ENCODE data around the gene C19orf38.
"Not testable (repeated sequence)": the region's sequence is repeated elsewhere in the genome, so short reads cannot be mapped to it uniquely, and the experiment has no call there.

The C19orf38 gene

GRCh38 chr19:10831987-10832938, 16.0 kb upstream of the C19orf38 start:
- Mint-ChIP-seq H3K27ac (peak overlapping the region; percentile 52), H3K36me3 (ENCODE audit: low read depth) (peaks cover 72% of the 10 kb centered on the region), H3K4me3 (no peak overlapping the region), H3K27me3 (no peaks in the 10 kb centered on the region), H3K9me3 (peaks cover 14% of the 10 kb centered on the region), H3K4me1 (ENCODE audit: low read depth) (peaks cover 20% of the 10 kb centered on the region)
- no peak for DNase-seq

- Mint-ChIP-seq H3K27ac (peak overlapping the region; percentile 44), H3K4me3 (no peak overlapping the region), H3K27me3 (no peaks in the 10 kb centered on the region), H3K9me3 (peaks cover 14% of the 10 kb centered on the region), H3K36me3 (ENCODE audit: low read depth) (peaks cover 67% of the 10 kb centered on the region), H3K4me1 (ENCODE audit: low read depth) (peaks cover 20% of the 10 kb centered on the region)
- DNase-seq: no peak
Measured at GRCh38 chr19:10832939-10833296, 15.3 kb upstream of the C19orf38 start.

- Mint-ChIP-seq H3K4me3 (peak overlapping the region; percentile 94), H3K4me1 (ENCODE audit: low read depth) (peaks cover 20% of the 10 kb centered on the region), H3K27me3 (no peaks in the 10 kb centered on the region), H3K36me3 (ENCODE audit: low read depth) (peaks cover 53% of the 10 kb centered on the region), H3K27ac (peak overlapping the region; percentile 100), H3K9me3 (peaks cover 16% of the 10 kb centered on the region)
- no peak for DNase-seq
Measured at GRCh38 chr19:10835089-10835753, 13.0 kb upstream of the C19orf38 start.

GRCh38 chr19:10835754-10836478, 12.3 kb upstream of the C19orf38 start, which contains the start of gene TMED1:
TSS of gene TMED1 (minus strand) at chr19:10836212. CDS start at chr19:10836191, 21 bp downstream.
- H3K4me1 Mint-ChIP-seq (ENCODE audit: low read depth): peaks cover 20% of the 10 kb centered on the region

GRCh38 chr19:10836479-10837330, 11.5 kb upstream of the C19orf38 start:
- H3K36me3 Mint-ChIP-seq (ENCODE audit: low read depth): peaks cover 47% of the 10 kb centered on the region
- no peak for DNase-seq
- peak overlapping the region; percentile 94 for H3K4me3 Mint-ChIP-seq
- peak overlapping the region; percentile 100 for H3K27ac Mint-ChIP-seq
- peaks cover 20% of the 10 kb centered on the region for H3K4me1 Mint-ChIP-seq (ENCODE audit: low read depth)
- peaks cover 16% of the 10 kb centered on the region for H3K9me3 Mint-ChIP-seq
- no peaks in the 10 kb centered on the region for H3K27me3 Mint-ChIP-seq

More at GRCh38 chr19:10835754-10836478, 12.3 kb upstream of the C19orf38 start, which contains the start of gene TMED1:
- Mint-ChIP-seq H3K4me3 (peak within 1 kb of the TSS; percentile 94), H3K36me3 (ENCODE audit: low read depth) (peaks cover 49% of the 10 kb centered on the region), H3K9me3 (peaks cover 16% of the 10 kb centered on the region), H3K27me3 (no peaks in the 10 kb centered on the region), H3K27ac (peak within 1 kb of the TSS; percentile 100)
- DNase-seq: peak; percentile 94

GRCh38 chr19:10837649-10838048, 10.6 kb upstream of the C19orf38 start:
- H3K36me3 Mint-ChIP-seq (ENCODE audit: low read depth): peaks cover 38% of the 10 kb centered on the region
- H3K4me3 Mint-ChIP-seq, DNase-seq, H3K27me3 Mint-ChIP-seq, H3K27ac Mint-ChIP-seq: not testable (repeated sequence)
- H3K9me3 Mint-ChIP-seq: peaks cover 16% of the 10 kb centered on the region
- peaks cover 20% of the 10 kb centered on the region for H3K4me1 Mint-ChIP-seq (ENCODE audit: low read depth)

- Mint-ChIP-seq H3K27ac (no peak overlapping the region), H3K27me3 (no peaks in the 10 kb centered on the region), H3K4me3 (no peak overlapping the region), H3K36me3 (ENCODE audit: low read depth) (peaks cover 30% of the 10 kb centered on the region), H3K9me3 (peaks cover 16% of the 10 kb centered on the region), H3K4me1 (ENCODE audit: low read depth) (peaks cover 20% of the 10 kb centered on the region)
- no peak for DNase-seq
Measured at GRCh38 chr19:10838377-10838776, 9.8 kb upstream of the C19orf38 start.

- Mint-ChIP-seq H3K36me3 (ENCODE audit: low read depth) (peaks cover 23% of the 10 kb centered on the region), H3K27me3 (no peaks in the 10 kb centered on the region), H3K9me3 (peaks cover 16% of the 10 kb centered on the region), H3K4me3 (no peak overlapping the region), H3K4me1 (ENCODE audit: low read depth) (peaks cover 20% of the 10 kb centered on the region), H3K27ac (no peak overlapping the region)
- no peak for DNase-seq
Measured at GRCh38 chr19:10839114-10840050, 8.8 kb upstream of the C19orf38 start.

- no peak for DNase-seq
- no peak overlapping the region for H3K4me3 Mint-ChIP-seq
- peaks cover 7% of the 10 kb centered on the region for H3K9me3 Mint-ChIP-seq
- H3K27ac Mint-ChIP-seq: no peak overlapping the region
- H3K4me1 Mint-ChIP-seq (ENCODE audit: low read depth): peaks cover 2% of the 10 kb centered on the region
- H3K36me3 Mint-ChIP-seq (ENCODE audit: low read depth): peaks cover 3% of the 10 kb centered on the region
- H3K27me3 Mint-ChIP-seq: peaks cover 4% of the 10 kb centered on the region
Measured at GRCh38 chr19:10842788-10843187, 5.4 kb upstream of the C19orf38 start.

GRCh38 chr19:10846500-10847202, 1.6 kb upstream of the C19orf38 start:
- DNase-seq: no peak
- Mint-ChIP-seq H3K4me3 (no peak overlapping the region), H3K9me3 (peaks cover 5% of the 10 kb centered on the region), H3K4me1 (ENCODE audit: low read depth) (peaks cover 10% of the 10 kb centered on the region), H3K27ac (no peak overlapping the region), H3K27me3 (peaks cover 7% of the 10 kb centered on the region), H3K36me3 (ENCODE audit: low read depth) (peaks cover 3% of the 10 kb centered on the region)

GRCh38 chr19:10850631-10851030, 2.4 kb downstream of the C19orf38 start:
- Mint-ChIP-seq H3K27me3 (peaks cover 7% of the 10 kb centered on the region), H3K9me3 (peaks cover 5% of the 10 kb centered on the region), H3K4me1 (ENCODE audit: low read depth) (peaks cover 10% of the 10 kb centered on the region), H3K27ac (no peak overlapping the region), H3K4me3 (no peak overlapping the region), H3K36me3 (ENCODE audit: low read depth) (peaks cover 3% of the 10 kb centered on the region)
- no peak for DNase-seq

GRCh38 chr19:10852098-10852800, 4.0 kb downstream of the C19orf38 start:
- peaks cover 2% of the 10 kb centered on the region for H3K27me3 Mint-ChIP-seq
- no peak for DNase-seq
- no peaks in the 10 kb centered on the region for H3K36me3 Mint-ChIP-seq (ENCODE audit: low read depth)
- no peaks in the 10 kb centered on the region for H3K9me3 Mint-ChIP-seq
- H3K4me3 Mint-ChIP-seq: no peak overlapping the region
- no peak overlapping the region for H3K27ac Mint-ChIP-seq
- H3K4me1 Mint-ChIP-seq (ENCODE audit: low read depth): peaks cover 10% of the 10 kb centered on the region
